Fibroblast of skin of left biceps (primary cell): ENCODE data around the gene USP27X.

Experiments used
- DNase-seq, 2 experiments: peaks; one replicate each; pipeline ENCODE4 v3.0.0-alpha.2; 2013; ENCODE audit warnings: low read depth in 2 of 2

Gene USP27X

GRCh38 chrX:49884290-49884862 lies 5.1 kb downstream of the USP27X start:
- DNase-seq, result no peak

- DNase-seq, result no peak
Observed at GRCh38 chrX:49892542-49892941, 13.3 kb downstream of the USP27X start.

- no peak for DNase-seq
Observed at GRCh38 chrX:49896951-49897350, 17.7 kb downstream of the USP27X start.

GRCh38 chrX:49901048-49901447 lies 21.8 kb downstream of the USP27X start:
- DNase-seq, result no peak

- DNase-seq, result no peak
Observed at GRCh38 chrX:49910344-49910743, 31.1 kb downstream of the USP27X start.

GRCh38 chrX:49912086-49912485 lies 32.8 kb downstream of the USP27X start:
- DNase-seq, result no peak

GRCh38 chrX:49912861-49913260 lies 33.6 kb downstream of the USP27X start:
- DNase-seq, result no peak

GRCh38 chrX:49915361-49916222 lies 36.3 kb downstream of the USP27X start:
- DNase-seq, result no peak

GRCh38 chrX:49919617-49920016 lies 40.3 kb downstream of the USP27X start:
- peak in 1 of 2 experiments; percentile 24 for DNase-seq

GRCh38 chrX:49921109-49921508 lies 41.8 kb downstream of the USP27X start:
- no peak for DNase-seq

- DNase-seq, result peak; percentile 84 to 86
Observed at GRCh38 chrX:49922291-49923241, 43.3 kb downstream of the USP27X start, which contains the start of gene CLCN5. Gene CLCN5 (plus strand): TSS chrX:49922596. CDS start chrX:49925299, 2,703 bp downstream.

GRCh38 chrX:49925176-49925575 lies 45.9 kb downstream of the USP27X start:
- DNase-seq, result no peak

GRCh38 chrX:49930039-49930438 lies 50.8 kb downstream of the USP27X start:
- no peak for DNase-seq
